ENCODE measurements around the gene COQ8A.

DNA sequence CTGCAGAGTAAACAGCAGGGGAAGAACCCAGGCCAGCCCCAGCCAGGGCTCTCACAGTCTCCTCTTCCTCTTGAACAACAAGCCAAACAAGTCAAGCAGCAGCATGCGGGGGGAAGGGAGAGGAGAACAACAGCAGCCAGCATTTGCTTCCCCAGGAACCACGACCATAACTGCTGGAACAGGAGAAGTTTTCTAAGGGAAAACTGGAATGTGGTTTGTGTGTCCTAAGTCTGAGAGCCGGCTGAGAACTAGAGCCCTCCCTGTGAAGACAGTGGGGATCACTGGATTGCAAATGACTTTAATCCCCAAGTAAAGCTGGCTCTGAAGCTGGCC, 48.2 kb downstream of the COQ8A start:
- TF ChIP-seq NANOG (IDR thresholded peaks at IDR 0.05; ENCODE audit: borderline replicate concordance) (no peak), EZH2 (IDR thresholded peaks at IDR 0.05; ENCODE audit: low read depth, unreplicated experiment) (no peak), POLR2AphosphoS5 (IDR thresholded peaks at IDR 0.05; ENCODE audit: low read depth) (no peak), EZH2phosphoT487 (IDR thresholded peaks at IDR 0.05; ENCODE audit: unreplicated experiment) (no peak), CREB1 (CRISPR knock-in tag; IDR thresholded peaks at IDR 0.05; ENCODE audit: low read depth) (no peak), ZNF114 (CRISPR knock-in tag; IDR thresholded peaks at IDR 0.05) (no peak), JUNB (IDR thresholded peaks at IDR 0.05; ENCODE audit: unreplicated experiment) (no peak), ZNF331 (CRISPR knock-in tag; IDR thresholded peaks at IDR 0.05; ENCODE audit: low read depth) (no peak)
- TF ChIP-seq, protein P1, sequence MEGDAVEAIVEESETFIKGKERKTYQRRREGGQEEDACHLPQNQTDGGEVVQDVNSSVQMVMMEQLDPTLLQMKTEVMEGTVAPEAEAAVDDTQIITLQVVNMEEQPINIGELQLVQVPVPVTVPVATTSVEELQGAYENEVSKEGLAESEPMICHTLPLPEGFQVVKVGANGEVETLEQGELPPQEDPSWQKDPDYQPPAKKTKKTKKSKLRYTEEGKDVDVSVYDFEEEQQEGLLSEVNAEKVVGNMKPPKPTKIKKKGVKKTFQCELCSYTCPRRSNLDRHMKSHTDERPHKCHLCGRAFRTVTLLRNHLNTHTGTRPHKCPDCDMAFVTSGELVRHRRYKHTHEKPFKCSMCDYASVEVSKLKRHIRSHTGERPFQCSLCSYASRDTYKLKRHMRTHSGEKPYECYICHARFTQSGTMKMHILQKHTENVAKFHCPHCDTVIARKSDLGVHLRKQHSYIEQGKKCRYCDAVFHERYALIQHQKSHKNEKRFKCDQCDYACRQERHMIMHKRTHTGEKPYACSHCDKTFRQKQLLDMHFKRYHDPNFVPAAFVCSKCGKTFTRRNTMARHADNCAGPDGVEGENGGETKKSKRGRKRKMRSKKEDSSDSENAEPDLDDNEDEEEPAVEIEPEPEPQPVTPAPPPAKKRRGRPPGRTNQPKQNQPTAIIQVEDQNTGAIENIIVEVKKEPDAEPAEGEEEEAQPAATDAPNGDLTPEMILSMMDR (conservative IDR thresholded peaks at IDR 0.05; ENCODE audit: low read depth in 2 of 2), result no peak
- TF ChIP-seq, protein P2, sequence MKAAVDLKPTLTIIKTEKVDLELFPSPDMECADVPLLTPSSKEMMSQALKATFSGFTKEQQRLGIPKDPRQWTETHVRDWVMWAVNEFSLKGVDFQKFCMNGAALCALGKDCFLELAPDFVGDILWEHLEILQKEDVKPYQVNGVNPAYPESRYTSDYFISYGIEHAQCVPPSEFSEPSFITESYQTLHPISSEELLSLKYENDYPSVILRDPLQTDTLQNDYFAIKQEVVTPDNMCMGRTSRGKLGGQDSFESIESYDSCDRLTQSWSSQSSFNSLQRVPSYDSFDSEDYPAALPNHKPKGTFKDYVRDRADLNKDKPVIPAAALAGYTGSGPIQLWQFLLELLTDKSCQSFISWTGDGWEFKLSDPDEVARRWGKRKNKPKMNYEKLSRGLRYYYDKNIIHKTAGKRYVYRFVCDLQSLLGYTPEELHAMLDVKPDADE (IDR thresholded peaks at IDR 0.05), result no peak
- TF ChIP-seq, protein P3, sequence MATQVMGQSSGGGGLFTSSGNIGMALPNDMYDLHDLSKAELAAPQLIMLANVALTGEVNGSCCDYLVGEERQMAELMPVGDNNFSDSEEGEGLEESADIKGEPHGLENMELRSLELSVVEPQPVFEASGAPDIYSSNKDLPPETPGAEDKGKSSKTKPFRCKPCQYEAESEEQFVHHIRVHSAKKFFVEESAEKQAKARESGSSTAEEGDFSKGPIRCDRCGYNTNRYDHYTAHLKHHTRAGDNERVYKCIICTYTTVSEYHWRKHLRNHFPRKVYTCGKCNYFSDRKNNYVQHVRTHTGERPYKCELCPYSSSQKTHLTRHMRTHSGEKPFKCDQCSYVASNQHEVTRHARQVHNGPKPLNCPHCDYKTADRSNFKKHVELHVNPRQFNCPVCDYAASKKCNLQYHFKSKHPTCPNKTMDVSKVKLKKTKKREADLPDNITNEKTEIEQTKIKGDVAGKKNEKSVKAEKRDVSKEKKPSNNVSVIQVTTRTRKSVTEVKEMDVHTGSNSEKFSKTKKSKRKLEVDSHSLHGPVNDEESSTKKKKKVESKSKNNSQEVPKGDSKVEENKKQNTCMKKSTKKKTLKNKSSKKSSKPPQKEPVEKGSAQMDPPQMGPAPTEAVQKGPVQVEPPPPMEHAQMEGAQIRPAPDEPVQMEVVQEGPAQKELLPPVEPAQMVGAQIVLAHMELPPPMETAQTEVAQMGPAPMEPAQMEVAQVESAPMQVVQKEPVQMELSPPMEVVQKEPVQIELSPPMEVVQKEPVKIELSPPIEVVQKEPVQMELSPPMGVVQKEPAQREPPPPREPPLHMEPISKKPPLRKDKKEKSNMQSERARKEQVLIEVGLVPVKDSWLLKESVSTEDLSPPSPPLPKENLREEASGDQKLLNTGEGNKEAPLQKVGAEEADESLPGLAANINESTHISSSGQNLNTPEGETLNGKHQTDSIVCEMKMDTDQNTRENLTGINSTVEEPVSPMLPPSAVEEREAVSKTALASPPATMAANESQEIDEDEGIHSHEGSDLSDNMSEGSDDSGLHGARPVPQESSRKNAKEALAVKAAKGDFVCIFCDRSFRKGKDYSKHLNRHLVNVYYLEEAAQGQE (IDR thresholded peaks at IDR 0.05; ENCODE audit: unreplicated experiment), result no peak
